GM19238 (cell line): ENCODE measurements around the gene MICOS13.

ENCODE experiments used
- DNase-seq: peaks from one replicate; pipeline ENCODE4 v3.0.0; 2011; ENCODE audit warnings: low spot score; ENCODE audit not compliant: insufficient read length

The MICOS13 gene

GRCh38 chr19:5628919-5629481 lies 51.3 kb downstream of the MICOS13 start:
- no peak for DNase-seq

GRCh38 chr19:5628461-5628860 lies 51.9 kb downstream of the MICOS13 start:
- DNase-seq = no peak
